UCSD-AML1 (cell line): ENCODE data around the gene SPRED3.
"Not testable (repeated sequence)": the region's sequence is repeated elsewhere in the genome, so short reads cannot be mapped to it uniquely, and the experiment has no call there.

Experiments
- DNase-seq: peaks from one replicate; lab custom pipeline; 2025; ENCODE audit not compliant: unreplicated experiment; lab: John Stamatoyannopoulos, UW

SPRED3 gene

DNA sequence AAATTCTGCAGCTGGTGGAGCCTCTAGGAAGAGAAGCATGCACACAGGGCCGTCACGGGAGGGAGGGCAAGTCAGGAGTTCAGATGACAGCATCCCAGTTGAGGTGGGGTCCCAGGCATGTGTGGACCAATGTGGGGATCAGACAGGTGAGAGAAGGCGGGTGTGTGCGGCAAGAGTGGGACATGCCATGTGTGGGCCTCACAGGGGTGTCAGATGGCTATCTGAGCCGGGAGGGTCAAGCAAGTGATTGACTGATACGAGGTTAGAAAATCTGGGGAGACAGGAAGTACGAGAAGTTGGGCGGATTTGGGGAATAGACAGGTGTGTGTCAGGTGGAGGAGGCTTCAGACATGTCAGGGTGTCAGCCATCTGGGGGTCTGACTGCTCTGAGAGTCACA is 28.6 kb downstream of the SPRED3 start:
- no peak for DNase-seq

DNA sequence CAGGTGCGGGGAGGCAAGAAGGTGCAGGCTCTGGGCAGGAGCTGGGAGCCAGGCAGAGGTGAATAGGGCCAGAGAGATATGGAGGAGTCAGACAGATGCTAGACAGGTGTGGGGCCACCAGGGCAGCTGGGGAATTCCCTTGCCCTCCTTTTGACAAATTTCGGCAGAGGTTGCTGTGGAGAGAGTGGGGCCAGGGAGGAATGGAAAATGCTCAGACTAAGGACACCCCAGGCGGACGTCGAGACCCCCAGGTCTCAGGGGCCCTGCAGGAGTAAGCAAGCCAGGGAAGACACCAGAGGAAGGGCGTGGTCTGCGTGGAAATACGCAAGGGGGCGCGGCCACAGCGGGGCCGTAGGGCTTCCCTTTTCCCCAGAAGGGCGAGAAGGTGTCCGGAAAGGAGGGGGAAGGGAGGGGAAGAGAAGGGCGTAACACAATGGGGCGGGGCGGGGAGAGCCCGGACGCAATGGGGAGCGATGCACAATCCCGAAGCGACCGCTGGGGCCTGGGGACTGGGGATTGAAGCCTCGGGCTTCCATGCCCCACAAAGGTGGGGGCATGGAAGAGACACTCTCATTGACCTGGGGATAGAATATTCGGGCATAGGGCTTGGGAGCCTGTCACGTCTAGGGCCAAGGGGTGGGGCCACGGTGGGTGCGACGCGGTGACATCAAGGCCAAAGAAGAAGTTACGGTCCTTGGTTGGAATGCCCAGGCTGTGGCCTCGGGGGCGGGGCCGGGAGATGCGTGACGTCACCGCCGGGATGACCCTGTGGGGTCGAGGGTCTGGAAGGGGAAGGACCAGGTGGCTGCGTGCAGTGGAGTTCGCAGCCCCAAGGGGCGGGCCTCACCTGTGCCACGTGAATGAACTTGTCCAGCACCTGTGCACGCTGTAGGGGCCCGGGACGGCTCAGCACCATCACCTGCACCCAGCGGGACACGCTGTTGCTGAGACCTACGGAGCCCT is 29.3 kb downstream of the SPRED3 start:
- DNase-seq = peak; percentile 76

DNA sequence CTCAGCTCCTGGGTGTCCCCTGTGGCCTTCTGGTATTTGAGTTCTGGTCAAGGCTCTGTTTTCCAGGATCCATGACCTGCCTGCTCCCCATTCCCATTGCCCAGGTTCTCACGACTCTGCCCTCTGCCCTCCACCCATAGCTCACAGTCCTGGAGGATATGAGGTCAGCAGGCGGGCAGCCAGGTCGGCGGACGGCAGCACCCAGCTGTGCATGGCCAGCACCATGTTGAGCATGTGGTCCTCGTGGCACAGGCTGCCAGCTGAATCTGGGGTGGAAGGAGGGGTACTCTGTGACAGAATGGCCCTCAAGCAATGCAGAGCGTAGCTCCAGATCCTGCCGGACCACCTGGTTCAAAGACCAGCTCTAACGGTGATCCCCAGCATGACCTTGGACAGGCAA is 32.4 kb downstream of the SPRED3 start:
- DNase-seq = no peak

DNA sequence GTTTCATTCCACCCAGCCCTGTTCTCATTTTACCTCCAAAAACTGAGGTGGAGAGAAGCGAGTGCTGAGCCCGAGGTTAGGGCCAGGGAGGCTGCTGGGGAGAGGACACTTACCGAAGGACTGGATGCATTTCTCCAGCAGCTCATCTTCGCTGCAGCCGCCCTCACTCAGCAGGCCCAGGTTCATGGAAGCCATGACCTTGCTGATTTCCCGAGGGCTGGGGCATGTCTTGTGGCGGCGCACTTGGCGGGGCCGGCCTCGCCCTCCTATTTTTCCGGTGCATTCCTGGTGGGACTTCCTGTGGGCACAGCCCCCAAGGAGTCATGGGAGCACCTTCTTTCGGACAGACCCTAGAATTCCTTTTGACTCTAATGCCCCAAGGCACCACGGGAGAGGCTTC is 33.4 kb downstream of the SPRED3 start:
- DNase-seq = no peak

DNA sequence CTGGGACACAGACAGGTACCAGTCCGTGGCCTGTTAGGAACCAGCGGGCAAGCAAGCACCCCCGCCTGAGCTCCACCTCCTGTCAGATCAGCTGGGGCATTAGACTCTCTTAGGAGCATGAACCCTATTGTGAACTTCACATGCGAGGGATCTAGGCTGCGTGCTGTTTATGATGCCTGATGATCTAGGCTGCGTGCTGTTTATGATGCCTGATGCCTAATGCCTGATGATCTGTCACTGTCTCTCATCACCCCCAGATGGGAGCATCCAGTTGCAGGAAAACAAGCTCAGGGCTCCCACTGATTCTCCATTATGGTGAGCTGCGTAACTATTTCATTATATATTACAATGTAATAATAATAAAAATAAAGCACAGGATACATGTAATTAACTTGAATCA is 33.9 kb downstream of the SPRED3 start:
- no peak for DNase-seq

DNA sequence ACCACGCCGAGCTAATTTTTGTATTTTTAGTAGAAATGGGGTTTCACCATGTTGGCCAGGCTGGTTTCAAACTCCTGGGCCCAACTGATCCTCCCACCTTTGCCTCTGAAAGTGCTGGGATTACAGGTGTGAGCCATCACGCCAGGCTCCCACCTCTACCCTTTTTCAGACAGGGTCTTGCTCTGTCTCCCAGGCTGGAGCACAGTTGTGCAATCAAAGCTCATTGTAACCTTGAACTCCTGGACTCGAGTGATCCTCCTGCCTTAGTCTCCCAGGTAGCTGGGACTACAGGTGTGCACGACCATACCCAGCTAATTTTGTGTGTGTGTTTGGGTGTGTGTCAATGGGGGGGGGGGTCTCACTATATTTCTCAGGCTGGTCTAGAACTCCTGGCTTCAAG is 35.8 kb downstream of the SPRED3 start:
- DNase-seq = no peak

DNA sequence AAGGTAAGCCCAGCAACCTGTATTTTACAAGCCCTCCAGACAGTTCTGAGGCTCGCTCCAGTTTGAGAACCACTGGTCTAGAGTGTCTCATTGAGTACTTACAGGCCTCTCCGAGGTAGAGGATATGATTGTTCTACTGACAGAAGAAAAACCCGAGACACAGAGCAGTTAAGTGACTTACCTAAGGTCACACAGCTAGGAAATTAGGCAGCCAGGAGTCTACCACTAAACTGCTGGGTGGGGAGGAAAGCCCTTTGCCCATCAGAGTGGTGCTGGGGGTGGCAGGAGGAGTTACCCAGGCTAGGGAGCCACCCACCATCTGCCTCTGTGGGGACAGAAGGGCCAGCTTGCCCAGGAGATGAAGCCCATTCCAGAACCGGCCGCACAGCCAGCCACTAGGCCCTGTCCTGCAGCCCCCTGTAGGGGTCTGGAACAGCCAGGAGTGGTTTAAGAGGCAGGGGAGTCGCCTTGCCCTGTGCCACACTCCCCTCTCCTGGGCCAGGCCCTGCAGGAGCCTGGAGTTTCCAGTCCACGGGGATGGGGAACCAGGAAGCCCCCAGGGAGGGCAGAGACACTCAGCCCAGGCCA is 36.8 kb downstream of the SPRED3 start:
- DNase-seq = peak; percentile 47

DNA sequence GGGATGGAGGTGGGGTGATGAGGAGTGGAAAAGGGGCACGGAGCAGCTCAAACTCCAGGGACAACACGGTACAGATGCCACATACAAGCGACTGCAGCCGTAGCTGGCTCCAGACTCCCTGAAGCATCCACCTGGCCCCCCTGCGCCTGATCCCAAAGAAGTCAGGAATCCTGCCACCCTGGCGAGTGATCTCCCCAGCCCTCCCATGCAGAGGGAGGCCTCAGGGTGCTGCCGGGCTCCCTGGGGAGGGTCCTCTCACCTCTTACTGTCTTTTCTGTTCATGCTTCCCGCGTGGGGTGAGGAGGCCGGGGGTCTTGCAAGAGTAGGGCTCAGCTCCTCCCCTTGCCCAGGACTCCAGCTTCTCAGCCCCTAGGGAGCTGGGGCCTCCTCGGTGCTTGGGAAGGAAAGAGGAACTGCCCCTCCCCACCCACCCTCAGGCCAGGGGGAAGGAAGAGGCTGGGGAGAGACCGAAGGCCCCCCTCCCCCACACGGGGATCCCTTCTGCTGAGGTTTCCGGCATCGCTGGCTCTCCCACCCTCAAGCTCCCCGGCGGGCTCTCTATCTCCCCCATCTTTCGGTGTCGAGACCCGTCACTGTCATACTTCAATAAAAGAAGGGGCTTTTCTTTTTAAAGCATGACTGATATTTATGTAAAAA is 37.4 kb downstream of the SPRED3 start, which contains the start of gene RASGRP4:
RASGRP4 (minus strand) TSS at position 410 of the 657 bp plus-strand sequence; CDS start at position 282, 128 bp downstream.
- peak; percentile 90 for DNase-seq

DNA sequence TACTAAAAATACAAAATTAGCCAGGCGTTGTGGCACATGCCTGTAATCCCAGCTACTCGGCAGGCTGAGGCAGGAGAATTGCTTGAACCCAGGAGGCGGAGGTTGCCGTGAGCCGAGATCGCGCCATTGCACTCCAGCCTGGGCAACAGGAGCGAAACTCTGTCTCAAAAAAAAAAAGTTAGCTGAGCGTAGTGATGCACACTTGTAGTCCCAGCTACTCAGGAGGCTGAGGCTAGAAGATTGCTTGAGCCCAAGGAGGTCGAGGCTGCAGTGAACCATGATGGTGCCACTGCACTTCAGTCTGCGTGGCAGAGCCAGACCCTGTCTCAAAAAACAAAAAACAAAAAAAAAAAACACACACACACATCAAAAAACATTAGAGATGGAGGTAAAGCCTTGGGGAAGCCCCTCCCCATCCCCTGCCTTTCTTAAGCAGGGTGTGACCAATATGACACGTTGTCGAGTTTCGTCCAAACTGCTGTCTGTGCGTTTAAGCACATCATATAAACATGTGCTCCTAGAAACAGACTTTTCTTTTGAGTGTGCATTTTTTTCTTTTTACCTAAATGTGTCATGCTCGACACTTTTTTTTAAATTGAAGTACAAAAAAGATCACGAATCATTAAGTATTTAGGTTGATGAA is 38.7 kb downstream of the SPRED3 start:
- not testable (repeated sequence) for DNase-seq

DNA sequence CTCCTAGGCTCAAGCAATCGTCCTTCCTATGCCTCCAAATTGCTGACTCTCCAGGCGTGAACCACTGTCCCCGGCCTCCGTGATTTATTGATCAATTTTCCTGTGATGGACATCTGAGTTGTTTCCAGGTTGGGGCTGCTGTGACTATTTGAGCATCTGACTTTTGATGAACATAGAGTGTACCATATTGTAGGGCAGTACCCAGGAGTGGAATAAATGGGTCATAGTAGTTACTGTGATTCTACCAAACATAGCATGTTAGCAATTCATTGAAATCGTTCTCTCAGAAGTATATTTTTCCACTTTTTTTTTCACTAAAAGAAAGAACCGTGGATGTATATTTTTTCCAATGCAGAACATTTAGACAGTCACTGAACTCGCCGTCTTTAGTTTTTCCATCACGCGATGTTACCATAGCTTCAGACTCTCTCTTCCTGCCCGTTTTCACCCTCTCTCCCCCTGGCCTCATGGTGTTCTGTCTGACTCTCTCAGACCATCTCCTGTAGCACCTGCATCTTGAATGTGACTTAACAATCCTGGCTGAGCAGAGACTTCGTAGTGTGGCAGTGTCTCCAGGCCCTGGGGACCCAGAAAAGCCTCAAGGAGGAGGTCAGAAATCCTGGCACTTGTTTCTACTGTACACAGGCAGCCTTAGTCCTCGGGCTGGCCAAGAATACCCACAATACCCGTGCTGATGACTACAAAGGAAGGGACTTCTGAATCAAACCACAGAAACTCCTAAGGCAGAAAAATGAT is 40.7 kb downstream of the SPRED3 start:
- DNase-seq = peak; percentile 26

DNA sequence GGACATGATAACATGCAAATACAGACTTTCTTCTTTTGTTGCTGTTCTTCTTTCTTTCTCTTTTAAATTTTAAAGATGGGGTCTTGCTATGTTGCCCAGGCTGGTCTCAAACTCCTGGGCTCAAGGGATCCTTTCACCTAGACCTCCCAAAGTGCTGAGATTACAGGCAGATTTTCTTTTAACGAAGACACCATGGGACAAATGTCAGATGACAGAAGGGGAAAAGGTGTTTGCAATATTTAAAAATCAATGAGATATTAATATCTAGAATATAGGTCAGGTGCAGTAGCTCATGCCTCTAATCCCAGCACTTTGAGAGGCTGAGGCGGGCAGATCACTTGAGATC is 41.3 kb downstream of the SPRED3 start:
- DNase-seq = no peak

DNA sequence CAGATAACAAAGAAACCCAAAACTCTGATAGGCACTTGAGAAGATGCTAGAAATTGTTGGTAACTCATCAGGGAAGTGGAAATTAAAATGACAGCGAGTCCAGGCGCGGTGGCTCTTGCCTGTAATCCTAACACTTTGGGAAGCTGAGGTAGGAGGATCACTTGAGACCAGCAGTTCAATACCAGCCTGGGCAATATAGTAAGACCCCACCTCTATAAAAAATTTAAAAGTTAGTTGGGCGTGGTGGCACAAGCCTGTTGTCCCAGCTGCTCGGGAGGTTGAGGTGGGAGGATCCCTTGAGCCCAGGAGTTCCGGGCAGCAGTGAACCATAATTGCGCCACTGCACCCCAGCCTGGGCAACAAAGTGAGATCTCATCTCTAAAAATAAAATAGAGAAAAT is 42.4 kb downstream of the SPRED3 start:
- no peak for DNase-seq

DNA sequence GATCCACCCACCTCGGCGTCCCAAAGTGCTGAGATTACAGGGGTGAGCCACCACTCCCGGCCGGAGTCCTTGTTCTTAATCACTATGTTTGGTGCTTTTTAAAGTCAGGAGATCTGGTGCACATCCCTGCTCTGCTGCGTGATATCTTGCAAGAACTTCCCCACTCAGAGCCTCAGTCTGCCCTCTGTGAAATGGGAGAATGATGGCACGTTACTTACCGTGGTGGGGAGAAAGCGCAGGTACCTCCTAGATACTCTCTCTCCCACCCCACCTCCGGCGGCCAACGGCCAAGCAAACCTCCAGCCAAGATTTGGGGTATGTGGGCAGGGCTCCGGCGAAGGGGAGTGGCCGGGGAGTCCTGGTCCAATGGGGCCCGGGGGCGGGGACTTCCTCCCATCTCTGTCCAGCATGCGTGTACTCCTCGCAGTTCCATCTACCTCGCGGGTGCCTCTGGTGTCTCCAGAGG is 44.8 kb downstream of the SPRED3 start, which contains the start of gene RYR1:
RYR1 (plus strand) TSS at position 424 of the 466 bp plus-strand sequence. CDS start 139 bp downstream, outside the sequence.
- peak; percentile 54 for DNase-seq

DNA sequence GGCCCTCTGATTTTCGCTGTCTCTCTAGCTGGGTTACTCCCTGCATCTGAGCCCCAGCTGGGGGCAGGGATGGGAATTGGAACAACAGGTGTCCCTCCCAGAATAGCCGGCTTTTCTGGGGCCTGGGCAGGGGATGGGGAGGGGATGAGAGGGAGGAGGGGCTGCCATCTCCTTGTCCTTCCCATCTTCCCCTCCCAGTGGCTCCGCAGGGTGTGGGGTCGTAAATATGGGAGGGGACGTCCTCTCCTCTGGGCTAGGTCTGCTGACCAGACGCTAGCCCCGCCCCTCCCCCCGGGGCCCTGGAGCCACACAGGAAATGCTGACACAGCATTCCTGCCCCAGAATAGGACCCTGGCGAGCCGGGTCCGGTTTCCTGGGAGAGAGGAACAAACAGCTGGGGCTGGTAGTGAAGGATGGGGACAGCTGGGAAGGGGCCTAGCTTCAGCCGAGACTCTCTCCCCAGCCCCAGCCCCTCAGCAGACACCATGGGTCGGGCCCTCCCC is 46.1 kb downstream of the SPRED3 start:
- DNase-seq = peak; percentile 65

DNA sequence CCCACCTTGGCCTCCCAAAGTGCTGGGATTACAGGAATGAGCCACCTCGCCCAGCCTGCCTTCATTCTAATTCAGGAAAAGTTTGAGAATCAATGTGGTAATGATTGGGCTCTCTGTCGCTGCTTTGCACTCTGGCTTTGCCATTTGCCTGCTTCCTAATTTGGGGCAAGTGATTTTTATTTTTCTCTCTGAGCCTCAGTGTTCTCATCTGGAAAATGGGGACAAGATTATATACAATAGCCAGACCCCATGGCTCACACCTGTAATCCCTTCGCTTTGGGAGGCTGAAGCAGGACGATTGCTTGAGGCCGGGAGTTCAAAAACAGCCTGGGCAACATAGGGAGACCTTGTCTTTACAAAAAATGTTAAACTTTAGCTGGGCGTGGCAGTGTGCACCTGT is 48.8 kb downstream of the SPRED3 start:
- DNase-seq = no peak

DNA sequence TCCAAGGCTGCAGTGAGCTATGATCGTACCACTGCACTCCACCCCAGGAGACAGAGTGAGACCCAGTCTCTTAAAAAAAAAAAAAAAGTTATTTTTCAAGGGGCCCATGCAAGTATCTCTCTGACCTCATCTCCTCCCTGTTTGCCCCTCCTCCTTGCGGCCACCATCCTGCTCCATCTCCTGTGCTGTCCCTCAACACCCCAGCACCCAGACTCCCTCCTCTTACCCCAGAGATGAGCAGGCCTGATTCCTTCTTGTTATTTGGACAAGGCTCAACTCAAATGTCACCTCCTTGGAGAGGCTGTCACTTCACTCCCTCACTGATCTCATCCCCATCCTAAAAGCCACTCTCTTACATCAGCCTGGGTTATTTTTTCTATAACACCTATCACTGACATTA is 49.4 kb downstream of the SPRED3 start:
- no peak for DNase-seq

DNA sequence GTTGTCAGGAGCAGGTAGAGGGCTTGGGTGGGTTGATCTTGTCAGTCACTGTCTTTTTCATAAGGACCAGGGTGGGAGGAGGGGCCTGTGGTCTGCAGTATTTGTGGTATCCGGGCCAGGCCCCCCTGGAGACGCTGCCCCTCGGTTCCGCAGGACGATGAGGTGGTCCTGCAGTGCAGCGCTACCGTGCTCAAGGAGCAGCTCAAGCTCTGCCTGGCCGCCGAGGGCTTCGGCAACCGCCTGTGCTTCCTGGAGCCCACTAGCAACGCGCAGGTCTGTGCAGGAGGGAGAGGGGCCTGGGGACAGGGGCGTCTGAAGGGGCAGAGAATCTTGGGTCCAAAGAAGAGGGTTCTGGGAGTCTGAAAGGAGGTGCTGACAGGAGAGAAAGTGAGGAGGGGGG is 52.1 kb downstream of the SPRED3 start:
- no peak for DNase-seq

DNA sequence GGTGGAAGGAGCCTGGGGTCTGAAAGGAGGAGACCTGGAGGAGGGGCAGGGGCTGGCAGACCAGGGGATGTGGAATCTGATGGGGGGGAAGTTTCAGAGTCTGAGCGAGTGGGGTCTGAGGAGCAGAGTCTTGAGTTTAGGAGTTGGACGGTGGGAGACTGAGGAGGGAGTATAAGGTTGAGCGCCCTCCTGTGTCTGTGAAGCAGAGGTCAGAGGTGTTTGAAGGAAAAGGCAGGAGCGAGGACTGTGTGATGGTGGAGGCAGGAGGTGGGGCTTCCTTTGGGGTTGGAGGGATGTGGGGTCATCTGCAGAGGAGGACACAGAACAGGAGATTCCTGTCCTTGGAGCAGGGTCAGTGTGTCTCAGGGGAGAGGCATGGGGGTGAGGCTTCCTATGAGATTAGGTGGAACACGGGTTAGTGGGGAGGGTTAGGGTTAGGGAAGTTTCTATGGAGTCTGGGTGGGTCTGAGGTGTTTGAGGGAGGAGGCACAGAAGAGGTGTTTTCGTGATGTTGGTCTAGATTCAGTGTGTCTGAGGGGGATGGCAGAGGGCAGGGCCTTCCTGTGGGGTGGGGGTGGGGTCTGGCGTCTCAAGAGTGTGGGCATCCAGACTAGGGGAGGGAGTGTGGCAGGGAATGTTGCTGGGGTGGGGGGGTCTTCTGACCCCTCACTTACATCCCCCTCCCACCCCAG is 53.3 kb downstream of the SPRED3 start:
- peak; percentile 45 for DNase-seq

DNA sequence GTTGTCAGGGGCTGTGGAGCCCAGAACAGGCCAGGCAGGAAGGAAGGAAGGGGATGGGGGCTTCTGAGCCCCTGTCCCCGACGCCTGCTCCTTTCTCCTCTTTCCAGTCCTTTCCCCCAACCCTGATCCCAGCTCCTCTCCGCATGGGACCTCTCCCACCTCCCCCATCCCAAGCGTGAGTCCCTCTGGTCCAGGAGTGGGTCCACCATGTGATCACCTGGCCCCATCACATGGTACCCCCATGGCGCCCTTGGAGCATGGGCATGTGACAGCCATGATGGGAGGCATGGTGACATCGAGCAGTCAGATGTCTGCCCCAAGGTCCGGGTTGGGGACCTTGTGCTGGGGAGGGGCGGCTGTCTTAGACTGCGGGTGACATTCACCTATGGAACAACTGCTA is 54.2 kb downstream of the SPRED3 start:
- DNase-seq = no peak
